Measurements from ENCODE around the gene C4BPB.

DNA sequence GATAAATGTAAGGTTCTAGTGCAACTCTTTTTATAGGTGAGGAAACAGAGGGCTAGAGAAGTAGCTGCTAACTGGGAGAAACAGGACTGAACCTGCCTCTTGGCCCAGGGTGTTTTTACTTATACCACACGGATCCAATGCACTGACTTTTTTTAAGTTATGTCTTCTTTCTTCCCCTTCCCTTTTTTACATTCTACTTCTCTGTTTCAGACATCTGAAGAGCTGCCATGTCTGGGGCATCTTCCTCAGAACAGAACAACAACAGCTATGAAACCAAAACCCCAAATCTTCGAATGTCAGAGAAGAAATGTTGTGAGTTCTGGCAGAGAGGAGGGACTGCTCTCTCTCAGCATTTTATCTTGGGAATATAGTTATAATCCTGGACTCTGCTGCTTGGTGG, 34.2 kb upstream of the C4BPB start:
- TF ChIP-seq CTCF (IDR thresholded peaks at IDR 0.05) (no peak), POLR2A (IDR thresholded peaks at IDR 0.05) (no peak), EP300 (IDR thresholded peaks at IDR 0.05) (no peak), POLR2AphosphoS5 (IDR thresholded peaks at IDR 0.05) (no peak)
